Activated CD8-positive, alpha-beta memory T cell treated with anti-CD3 and anti-CD28 coated beads for 36 hours (primary cell): ENCODE data around the gene MRPL58. TPM values are rescaled to one million over a fixed set of nuclear protein-coding genes. Genes with fewer than 3 reads are reported as not detected.
"Not testable (repeated sequence)": the region's sequence is repeated elsewhere in the genome, so short reads cannot be mapped to it uniquely, and the experiment has no call there.

Experiments
- CTCF ChIA-PET: fragments of 350-600 bp; sonication (Branson Sonifier 250); formaldehyde crosslinking; loops from one replicate; lab custom pipeline; 2021; ENCODE audit warnings: antibody characterized with exemption; lab: Charles Lee
- POLR2A ChIA-PET: fragments of 350-600 bp; sonication (Branson Sonifier 250); formaldehyde crosslinking; loops from one replicate; lab custom pipeline; 2021; ENCODE audit warnings: antibody characterized with exemption; lab: Charles Lee
- total RNA-seq, 2 experiments: library from RNA; stranded (reverse); gene quantifications; one replicate each; pipeline ENCODE4 v1.2.3, GENCODE V29; 2021

Gene MRPL58
- total RNA-seq, 2 experiments from 2014 or later = 65.5 to 66.5 TPM

GRCh38 chr17:75006084-75006483, 6.4 kb upstream of the MRPL58 start:
- POLR2A ChIA-PET = not testable (repeated sequence)

GRCh38 chr17:75006653-75007052, 5.8 kb upstream of the MRPL58 start:
- ChIA-PET CTCF (interaction anchor here (0.6 to 3.4 kb wide), 3 partner anchors 14 to 45 kb away, joined by 3 to 14 read pairs (median 3); no protein-coding TSS in a partner anchor), POLR2A (no interaction called here)

More at GRCh38 chr17:75006084-75006483, 6.4 kb upstream of the MRPL58 start:
- CTCF ChIA-PET = interaction anchor here (0.6 to 3.4 kb wide), 3 partner anchors 14 to 146 kb away, joined by 3 to 14 read pairs (median 3); no protein-coding TSS in a partner anchor

- ChIA-PET CTCF (interaction anchor here (3.4 kb wide), 1 partner anchor 47 kb away, joined by 14 read pairs; no protein-coding TSS in a partner anchor), POLR2A (interaction anchor here (0.7 kb wide), 1 partner anchor 47 kb away, joined by 4 read pairs; no protein-coding TSS in a partner anchor)
Observed at GRCh38 chr17:75008373-75008772, 4.1 kb upstream of the MRPL58 start.

GRCh38 chr17:75009139-75009724, 3.2 kb upstream of the MRPL58 start:
- POLR2A ChIA-PET = no interaction called here
- CTCF ChIA-PET = interaction anchor here (0.6 kb wide), 1 partner anchor 23 kb away, joined by 3 read pairs; no protein-coding TSS in a partner anchor

GRCh38 chr17:75010683-75011400, 1.6 kb upstream of the MRPL58 start:
- POLR2A ChIA-PET = interaction anchor here (0.6 to 2.8 kb wide), 5 partner anchors 18 to 250 kb away, joined by 3 to 17 read pairs (median 5); no protein-coding TSS in a partner anchor
- CTCF ChIA-PET = interaction anchor here (0.7 to 4.7 kb wide), 6 partner anchors 15 to 87 kb away, joined by 4 to 31 read pairs (median 4); partner anchors contain the start of genes CDR2L and OTOP2

GRCh38 chr17:75011401-75012095, 922 bp upstream of the MRPL58 start:
- CTCF ChIA-PET = interaction anchor here (0.7 to 4.7 kb wide), 10 partner anchors 14 to 261 kb away, joined by 3 to 31 read pairs (median 4); partner anchors contain the start of genes CDR2L and HID1
- POLR2A ChIA-PET = interaction anchor here (0.6 to 2.8 kb wide), 7 partner anchors 21 to 249 kb away, joined by 3 to 17 read pairs (median 7); partner anchors contain the start of gene CDR2L

- POLR2A ChIA-PET = interaction anchor here (0.6 to 2.8 kb wide), 8 partner anchors 11 to 176 kb away, joined by 3 to 17 read pairs (median 6); partner anchors contain the start of genes ATP5PD and CDR2L
Observed at GRCh38 chr17:75012096-75012345, 449 bp upstream of the MRPL58 start.

GRCh38 chr17:75013092-75013559, 656 bp downstream of the MRPL58 start:
- ChIA-PET POLR2A (interaction anchor here (0.6 to 2.8 kb wide), 8 partner anchors 10 to 52 kb away, joined by 3 to 17 read pairs (median 6); partner anchors contain the start of genes ATP5PD and CDR2L), CTCF (interaction anchor here (0.8 to 4.7 kb wide), 11 partner anchors 11 to 262 kb away, joined by 3 to 31 read pairs (median 5); partner anchors contain the start of genes CDR2L, HID1 and OTOP2)

More at GRCh38 chr17:75012096-75012345, 449 bp upstream of the MRPL58 start:
- CTCF ChIA-PET = interaction anchor here (0.7 to 4.7 kb wide), 11 partner anchors 14 to 261 kb away, joined by 3 to 31 read pairs (median 5); partner anchors contain the start of genes CDR2L and HID1

GRCh38 chr17:75019146-75019545, 6.7 kb downstream of the MRPL58 start:
- POLR2A ChIA-PET = no interaction called here
- CTCF ChIA-PET = interaction anchor here (1.4 kb wide), 1 partner anchor 12 kb away, joined by 3 read pairs; no protein-coding TSS in a partner anchor

- ChIA-PET POLR2A (no interaction called here), CTCF (interaction anchor here (1.4 kb wide), 1 partner anchor 11 kb away, joined by 3 read pairs; no protein-coding TSS in a partner anchor)
Observed at GRCh38 chr17:75019710-75020109, 7.2 kb downstream of the MRPL58 start.

- POLR2A ChIA-PET = no interaction called here
- CTCF ChIA-PET = no interaction called here
Observed at GRCh38 chr17:75020331-75021110, 8.1 kb downstream of the MRPL58 start.

GRCh38 chr17:75024686-75025397, 12.4 kb downstream of the MRPL58 start:
- ChIA-PET POLR2A (interaction anchor here (1.0 kb wide), 1 partner anchor 12 kb away, joined by 3 read pairs; the partner anchor contains the start of gene MRPL58), CTCF (interaction anchor here (1.2 to 2.1 kb wide), 2 partner anchors 11 to 12 kb away, joined by 3 to 7 read pairs; partner anchors contain the start of gene MRPL58)

GRCh38 chr17:75025398-75025734, 12.9 kb downstream of the MRPL58 start:
- ChIA-PET CTCF (interaction anchor here (1.1 to 1.2 kb wide), 2 partner anchors 10 to 14 kb away, joined by 3 to 4 read pairs; no protein-coding TSS in a partner anchor), POLR2A (interaction anchor here (1.0 kb wide), 1 partner anchor 13 kb away, joined by 3 read pairs; the partner anchor contains the start of gene MRPL58)

GRCh38 chr17:75026650-75027049, 14.2 kb downstream of the MRPL58 start:
- POLR2A ChIA-PET = not testable (repeated sequence)
- CTCF ChIA-PET = interaction anchor here (1.1 kb wide), 1 partner anchor 15 kb away, joined by 4 read pairs; no protein-coding TSS in a partner anchor

- CTCF ChIA-PET = no interaction called here
- POLR2A ChIA-PET = no interaction called here
Observed at GRCh38 chr17:75030161-75030560, 17.7 kb downstream of the MRPL58 start.

GRCh38 chr17:75031972-75032719, 19.7 kb downstream of the MRPL58 start:
- ChIA-PET CTCF (interaction anchor here (0.6 to 1.7 kb wide), 7 partner anchors 8 to 74 kb away, joined by 3 to 7 read pairs (median 3); partner anchors contain the start of gene MRPL58), POLR2A (interaction anchor here (1.7 kb wide), 1 partner anchor 20 kb away, joined by 11 read pairs; the partner anchor contains the start of gene MRPL58)
